ENCODE results near the gene SEPTIN5.

DNA sequence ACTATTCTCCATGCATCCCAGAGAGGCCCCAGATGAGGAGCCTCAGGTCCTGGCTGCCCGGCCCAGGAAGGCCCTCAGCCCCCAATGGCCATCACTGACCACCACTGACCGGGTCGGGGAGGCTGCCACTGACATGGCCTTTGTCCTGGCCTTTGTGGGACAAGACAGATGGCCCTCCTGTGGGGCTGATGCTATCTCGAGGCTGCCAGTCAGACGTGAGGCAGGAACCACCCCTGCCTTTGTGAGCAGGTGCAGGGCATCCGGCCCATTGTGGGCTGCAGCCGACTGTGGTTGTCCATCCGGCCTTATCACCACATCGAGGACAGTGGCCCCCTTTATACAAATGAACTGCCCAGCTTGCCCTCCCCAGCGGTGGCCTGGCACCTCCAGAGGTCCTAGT, 14.5 kb downstream of the SEPTIN5 start:
- TF ChIP-seq, protein P1, sequence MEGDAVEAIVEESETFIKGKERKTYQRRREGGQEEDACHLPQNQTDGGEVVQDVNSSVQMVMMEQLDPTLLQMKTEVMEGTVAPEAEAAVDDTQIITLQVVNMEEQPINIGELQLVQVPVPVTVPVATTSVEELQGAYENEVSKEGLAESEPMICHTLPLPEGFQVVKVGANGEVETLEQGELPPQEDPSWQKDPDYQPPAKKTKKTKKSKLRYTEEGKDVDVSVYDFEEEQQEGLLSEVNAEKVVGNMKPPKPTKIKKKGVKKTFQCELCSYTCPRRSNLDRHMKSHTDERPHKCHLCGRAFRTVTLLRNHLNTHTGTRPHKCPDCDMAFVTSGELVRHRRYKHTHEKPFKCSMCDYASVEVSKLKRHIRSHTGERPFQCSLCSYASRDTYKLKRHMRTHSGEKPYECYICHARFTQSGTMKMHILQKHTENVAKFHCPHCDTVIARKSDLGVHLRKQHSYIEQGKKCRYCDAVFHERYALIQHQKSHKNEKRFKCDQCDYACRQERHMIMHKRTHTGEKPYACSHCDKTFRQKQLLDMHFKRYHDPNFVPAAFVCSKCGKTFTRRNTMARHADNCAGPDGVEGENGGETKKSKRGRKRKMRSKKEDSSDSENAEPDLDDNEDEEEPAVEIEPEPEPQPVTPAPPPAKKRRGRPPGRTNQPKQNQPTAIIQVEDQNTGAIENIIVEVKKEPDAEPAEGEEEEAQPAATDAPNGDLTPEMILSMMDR (IDR thresholded peaks at IDR 0.05; ENCODE audit: insufficient read depth, low read depth, low read length) = no peak
- no peak for TF ChIP-seq EZH2 (IDR thresholded peaks at IDR 0.05; ENCODE audit: insufficient read depth, low read length)

All from astrocyte (in vitro differentiated cells and primary cell).